MM.1S (cell line): Measurements from ENCODE around the gene THG1L.

ENCODE experiments used
- DNase-seq: peaks from one replicate; pipeline ENCODE4 v3.0.0-alpha.2; 2015
- H2AFZ ChIP-seq: fragments of 300-600 bp; sonication (generic); 2 replicates; pipeline ENCODE4 v1.6.0; 2016; ENCODE audit warnings: antibody characterized with exemption, low read length
- H3F3A ChIP-seq: fragments of 300-600 bp; sonication (generic); 2 replicates; pipeline ENCODE4 v1.6.1; 2016; ENCODE audit warnings: mild to moderate bottlenecking, antibody characterized with exemption, low read length, moderate library complexity, mixed read lengths; ENCODE audit not compliant: insufficient read depth
- H3K27ac ChIP-seq: fragments of 300-600 bp; sonication (generic); 2 replicates; pipeline ENCODE4 v1.5.1; 2016; ENCODE audit warnings: mild to moderate bottlenecking, low read length
- H3K27me3 ChIP-seq: fragments of 300-600 bp; sonication (generic); replicated peaks from 2 replicates; pipeline ENCODE4 v1.6.0; 2016; ENCODE audit warnings: low read length; ENCODE audit not compliant: insufficient read depth
- H3K36me3 ChIP-seq: fragments of 300-600 bp; sonication (generic); replicated peaks from 2 replicates; pipeline ENCODE4 v1.6.1; 2016; ENCODE audit warnings: mild to moderate bottlenecking, low read length, mixed read lengths; ENCODE audit not compliant: insufficient read depth
- H3K4me1 ChIP-seq: fragments of 300-600 bp; sonication (generic); 2 replicates; pipeline ENCODE4 v1.6.1; 2016; ENCODE audit warnings: low read length, mixed read lengths
- H3K4me2 ChIP-seq: fragments of 300-600 bp; sonication (generic); 2 replicates; pipeline ENCODE4 v1.6.0; 2016; ENCODE audit warnings: low read depth, low read length
- H3K4me3 ChIP-seq: fragments of 300-600 bp; sonication (generic); 2 replicates; pipeline ENCODE4 v1.5.1; 2016; ENCODE audit warnings: low read length, mixed read lengths
- H3K79me2 ChIP-seq: fragments of 300-600 bp; sonication (generic); 2 replicates; pipeline ENCODE4 v1.6.1; 2016; ENCODE audit warnings: mixed run types, low read length, mixed read lengths
- H3K9ac ChIP-seq: fragments of 300-600 bp; sonication (generic); 2 replicates; pipeline ENCODE4 v1.6.1; 2016; ENCODE audit warnings: low read length, mixed read lengths
- H3K9me2 ChIP-seq: fragments of 300-600 bp; sonication (generic); replicated peaks from 2 replicates; pipeline ENCODE4 v1.6.1; 2016; ENCODE audit warnings: mild to moderate bottlenecking, low read length, mixed read lengths; ENCODE audit not compliant: insufficient read depth
- H3K9me3 ChIP-seq: fragments of 300-600 bp; sonication (generic); replicated peaks from 2 replicates; pipeline ENCODE4 v1.6.1; 2016; ENCODE audit warnings: mild to moderate bottlenecking, low read length, mixed read lengths; ENCODE audit not compliant: insufficient read depth
- H4K20me1 ChIP-seq: fragments of 300-600 bp; sonication (generic); 2 replicates; pipeline ENCODE4 v1.6.1; 2016; ENCODE audit warnings: mild to moderate bottlenecking, low read length, moderate library complexity, mixed read lengths; ENCODE audit not compliant: insufficient read depth
- EZH2 ChIP-seq: fragments of 300-600 bp; sonication (generic); optimal IDR thresholded peaks from 2 replicates; pipeline ENCODE3; 2017; ENCODE audit warnings: low read depth, mild to moderate bottlenecking, antibody characterized with exemption, low read length, mixed read lengths
- EZH2phosphoT487 ChIP-seq: fragments of 300-600 bp; sonication (generic); IDR thresholded peaks from 2 replicates; pipeline ENCODE4 v1.6.1; 2018; ENCODE audit warnings: antibody characterized with exemption, low read length
- TF ChIP-seq, protein P1 (sequence below): fragments of 300-600 bp; sonication (generic); IDR thresholded peaks from 2 replicates; pipeline ENCODE4 v1.5.1; 2016; ENCODE audit warnings: antibody characterized with exemption, low read length, mixed read lengths

THG1L gene

DNA sequence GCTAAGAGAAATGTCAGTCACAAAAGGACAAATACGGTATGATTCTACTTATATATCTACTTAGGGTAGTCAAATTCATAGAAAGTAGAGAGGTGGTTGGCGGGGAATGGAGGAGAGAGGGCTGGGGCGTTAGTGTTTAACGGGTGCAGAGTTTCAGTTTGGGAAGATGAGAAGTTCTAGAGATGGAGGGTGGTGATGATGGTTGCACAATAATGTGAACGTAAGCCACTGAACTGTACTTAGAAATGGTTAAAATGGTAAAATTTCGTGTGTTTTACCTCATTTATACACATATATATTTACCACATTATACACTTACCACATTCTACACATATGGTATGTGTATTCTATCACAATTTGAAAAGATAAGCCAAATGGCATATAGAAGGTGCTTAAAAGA lies 48.0 kb downstream of the THG1L start:
- H3K4me1 ChIP-seq: no peaks in the 10 kb centered on the region
- H3K36me3 ChIP-seq: no peaks in the 10 kb centered on the region
- H3K9me2 ChIP-seq: no peaks in the 10 kb centered on the region
- H2AFZ ChIP-seq: no peak overlapping the region
- no peak for DNase-seq
- no peak overlapping the region for H3K4me3 ChIP-seq
- no peak overlapping the region for H3K4me2 ChIP-seq
- H3K27ac ChIP-seq: no peak overlapping the region
- no peak overlapping the region for H3K9ac ChIP-seq
- no peaks in the 10 kb centered on the region for H3F3A ChIP-seq
- H3K9me3 ChIP-seq: no peaks in the 10 kb centered on the region
- no peaks in the 10 kb centered on the region for H3K27me3 ChIP-seq
- no peaks in the 10 kb centered on the region for H4K20me1 ChIP-seq
- TF ChIP-seq, protein P1, sequence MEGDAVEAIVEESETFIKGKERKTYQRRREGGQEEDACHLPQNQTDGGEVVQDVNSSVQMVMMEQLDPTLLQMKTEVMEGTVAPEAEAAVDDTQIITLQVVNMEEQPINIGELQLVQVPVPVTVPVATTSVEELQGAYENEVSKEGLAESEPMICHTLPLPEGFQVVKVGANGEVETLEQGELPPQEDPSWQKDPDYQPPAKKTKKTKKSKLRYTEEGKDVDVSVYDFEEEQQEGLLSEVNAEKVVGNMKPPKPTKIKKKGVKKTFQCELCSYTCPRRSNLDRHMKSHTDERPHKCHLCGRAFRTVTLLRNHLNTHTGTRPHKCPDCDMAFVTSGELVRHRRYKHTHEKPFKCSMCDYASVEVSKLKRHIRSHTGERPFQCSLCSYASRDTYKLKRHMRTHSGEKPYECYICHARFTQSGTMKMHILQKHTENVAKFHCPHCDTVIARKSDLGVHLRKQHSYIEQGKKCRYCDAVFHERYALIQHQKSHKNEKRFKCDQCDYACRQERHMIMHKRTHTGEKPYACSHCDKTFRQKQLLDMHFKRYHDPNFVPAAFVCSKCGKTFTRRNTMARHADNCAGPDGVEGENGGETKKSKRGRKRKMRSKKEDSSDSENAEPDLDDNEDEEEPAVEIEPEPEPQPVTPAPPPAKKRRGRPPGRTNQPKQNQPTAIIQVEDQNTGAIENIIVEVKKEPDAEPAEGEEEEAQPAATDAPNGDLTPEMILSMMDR: no peak
- no peak for TF ChIP-seq EZH2
- TF ChIP-seq EZH2phosphoT487: no peak
- no peaks in the 10 kb centered on the region for H3K79me2 ChIP-seq

DNA sequence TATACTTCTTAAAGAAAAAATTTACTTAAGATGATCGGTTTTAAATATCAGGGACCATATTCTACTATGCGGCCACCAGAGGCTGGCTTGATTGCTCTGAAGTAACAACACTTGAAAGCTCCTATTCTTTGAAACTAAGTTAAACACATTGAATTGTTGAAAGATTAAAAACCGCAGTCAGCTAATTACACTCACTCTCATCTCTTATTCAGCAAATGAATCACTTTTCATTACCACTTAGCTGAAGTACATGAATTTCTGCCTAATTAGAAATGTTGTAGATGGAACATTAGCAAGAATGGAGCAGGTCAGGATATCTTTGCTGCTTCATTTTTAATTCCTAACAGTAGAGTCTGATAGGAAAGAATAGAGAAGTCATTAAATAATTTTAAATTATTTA lies 54.6 kb downstream of the THG1L start:
- Histone ChIP-seq H3K36me3 (peaks cover 3% of the 10 kb centered on the region; the same call in 1 of the 2 replicates), H3K9ac (no peak overlapping the region), H3K27ac (no peak overlapping the region), H3K4me2 (no peak overlapping the region), H3K27me3 (no peaks in the 10 kb centered on the region), H4K20me1 (no peaks in the 10 kb centered on the region), H2AFZ (no peak overlapping the region), H3F3A (no peaks in the 10 kb centered on the region), H3K9me3 (no peaks in the 10 kb centered on the region), H3K4me1 (no peaks in the 10 kb centered on the region), H3K79me2 (no peaks in the 10 kb centered on the region), H3K4me3 (no peak overlapping the region), H3K9me2 (no peaks in the 10 kb centered on the region)
- no peak for TF ChIP-seq EZH2
- TF ChIP-seq EZH2phosphoT487: no peak
- TF ChIP-seq, protein P1: no peak
- no peak for DNase-seq
